Erythroblast (primary cell): ENCODE data around the gene ACSM4.
"Not testable (repeated sequence)": the region's sequence is repeated elsewhere in the genome, so short reads cannot be mapped to it uniquely, and the experiment has no call there.

Experiments used
- GATA1 ChIP-seq: IDR thresholded peaks from 2 replicates; pipeline ENCODE4 v1.6.1; 2011; ENCODE audit warnings: low read depth, mild to moderate bottlenecking, control low read depth, low read length, moderate library complexity
- POLR2A ChIP-seq: IDR thresholded peaks from 2 replicates; pipeline ENCODE4 v1.6.1; 2011; ENCODE audit warnings: mild to moderate bottlenecking, low read length

GRCh38 chr12:7337790-7338189 lies 33.9 kb downstream of the ACSM4 start:
- not testable (repeated sequence) for TF ChIP-seq POLR2A, GATA1
